ENCODE measurements around the gene RILP.

- TF ChIP-seq FOXM1 (IDR thresholded peaks at IDR 0.05; ENCODE audit: borderline replicate concordance) (no peak), ZNF384 (IDR thresholded peaks at IDR 0.05) (no peak), SP1 (IDR thresholded peaks at IDR 0.05) (no peak), NFRKB (IDR thresholded peaks at IDR 0.05) (no peak)
Measured at GRCh38 chr17:1625053-1625452, 24.6 kb downstream of the RILP start.

Measured in HEK293T (cell line).